GM18526 (cell line): ENCODE results near the gene SMYD2.

ENCODE experiments used
- POLR2A ChIP-seq: IDR thresholded peaks from 3 replicates; pipeline ENCODE4 v1.6.1; 2011; ENCODE audit not compliant: insufficient read length; ENCODE audit errors: extremely low read depth

SMYD2 gene

DNA sequence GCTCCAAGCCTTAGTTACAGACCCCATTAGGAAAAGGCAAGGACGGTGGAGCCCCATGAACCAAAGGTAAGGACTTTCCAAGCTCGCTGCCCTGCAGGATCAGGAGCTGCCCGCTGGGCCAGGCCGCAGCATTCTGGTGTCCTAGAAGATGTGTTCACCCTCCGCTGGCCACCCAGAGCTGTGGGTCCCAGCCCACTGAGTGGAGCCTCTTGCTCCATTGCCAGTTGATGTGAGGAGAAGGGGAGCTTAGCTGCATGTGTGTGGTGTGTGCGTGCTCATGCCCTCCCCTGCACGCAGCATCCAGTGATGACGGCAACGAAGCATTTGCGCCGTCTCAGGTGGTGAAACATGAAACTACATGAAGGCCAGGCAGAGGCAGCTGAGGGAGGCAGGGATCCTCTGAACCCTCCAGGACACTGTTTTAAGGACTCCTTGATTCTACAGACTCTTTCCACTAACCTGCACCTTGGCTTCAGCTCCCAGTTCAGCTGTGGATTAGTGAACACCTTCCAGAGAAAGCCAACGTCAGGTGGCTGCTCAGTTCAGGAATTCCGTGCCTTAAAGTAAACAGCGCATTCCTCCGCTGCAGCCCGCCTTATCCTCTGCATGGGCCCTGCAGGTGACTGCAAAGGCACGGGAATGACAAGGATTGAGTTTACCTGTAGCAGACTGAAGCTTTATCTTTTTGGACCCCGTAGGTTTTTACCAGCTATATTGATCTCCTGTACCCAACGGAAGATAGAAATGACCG lies 48.7 kb downstream of the SMYD2 start:
- no peak for TF ChIP-seq POLR2A

DNA sequence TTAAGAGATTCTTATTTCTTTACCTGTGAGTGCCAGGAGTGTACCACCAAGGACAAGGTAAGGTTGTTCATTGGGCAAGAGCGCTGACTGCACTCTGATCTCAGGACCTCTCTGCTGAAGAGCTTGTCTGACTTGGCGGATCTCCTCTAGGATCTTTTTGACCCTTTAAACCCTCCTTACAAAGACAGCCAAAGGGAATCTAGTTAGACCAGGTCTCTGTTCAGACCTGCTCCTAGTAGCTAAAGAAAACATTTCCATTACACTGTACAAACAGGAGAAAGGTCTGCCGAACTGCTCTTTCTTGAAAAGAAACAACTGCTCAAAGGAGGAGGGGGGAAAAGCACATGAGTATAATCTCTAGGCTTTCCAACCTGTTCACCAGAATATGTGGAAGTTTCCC lies 49.3 kb downstream of the SMYD2 start:
- TF ChIP-seq POLR2A, result no peak

DNA sequence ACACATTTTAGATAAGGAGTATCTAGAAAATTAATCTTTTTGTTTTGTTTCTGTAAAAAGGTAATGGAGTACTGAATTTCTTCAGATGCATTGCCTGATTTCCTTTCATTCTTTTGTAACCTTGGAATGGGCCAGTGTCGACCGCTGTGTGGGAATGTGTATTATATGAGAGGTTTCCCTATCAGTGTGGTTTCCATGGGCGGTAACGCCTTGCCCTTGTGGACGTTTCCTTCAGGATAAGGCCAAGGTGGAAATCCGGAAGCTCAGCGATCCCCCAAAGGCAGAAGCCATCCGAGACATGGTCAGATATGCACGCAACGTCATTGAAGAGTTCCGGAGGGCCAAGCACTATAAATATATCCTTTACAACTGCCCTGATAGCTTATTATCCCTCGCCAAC lies 49.8 kb downstream of the SMYD2 start:
- no peak for TF ChIP-seq POLR2A

DNA sequence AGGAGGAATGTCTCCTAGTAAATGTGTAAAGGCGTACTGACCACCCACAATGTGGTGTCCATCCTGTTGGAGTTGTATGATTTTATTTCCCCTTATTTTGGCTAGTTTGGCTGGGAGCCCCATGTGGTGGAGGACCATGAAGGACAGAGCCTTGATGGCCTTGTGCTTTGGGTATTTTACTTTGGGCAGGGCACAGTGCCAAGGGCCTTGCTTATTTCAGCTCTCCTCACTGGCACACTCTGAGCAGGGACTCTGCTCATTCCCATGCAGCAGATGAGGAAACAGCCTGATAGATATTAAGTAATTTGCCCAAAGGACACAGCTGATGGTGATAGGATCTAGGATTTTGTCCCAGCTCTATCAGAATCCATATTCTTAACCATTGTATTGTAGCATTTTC lies 50.2 kb downstream of the SMYD2 start:
- TF ChIP-seq POLR2A, result no peak

DNA sequence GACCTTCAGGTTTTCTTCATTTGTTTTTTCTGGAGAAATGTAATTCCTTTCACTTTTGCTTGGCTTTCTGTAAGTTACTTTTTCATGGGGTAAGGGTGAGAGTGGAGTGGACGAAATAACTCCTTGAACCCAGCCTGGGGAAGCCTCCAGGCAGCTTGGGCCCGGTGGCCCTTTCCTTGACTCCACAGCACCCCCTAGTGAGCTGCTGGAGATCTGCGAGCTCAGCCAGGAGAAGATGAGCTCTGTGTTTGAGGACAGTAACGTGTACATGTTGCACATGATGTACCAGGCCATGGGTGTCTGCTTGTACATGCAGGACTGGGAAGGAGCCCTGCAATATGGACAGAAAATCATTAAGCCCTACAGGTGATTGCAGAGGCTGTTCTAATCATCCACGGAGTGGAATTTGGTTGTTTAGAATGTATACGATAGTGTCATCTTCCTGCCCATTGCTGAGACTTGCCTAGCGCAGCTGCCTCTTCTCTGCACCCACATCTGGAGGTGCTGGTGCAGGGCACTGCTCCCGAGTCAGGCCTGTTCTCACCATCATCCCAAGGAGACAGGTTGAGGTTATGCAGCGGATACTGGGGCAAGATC lies 51.0 kb downstream of the SMYD2 start:
- TF ChIP-seq POLR2A, result no peak

DNA sequence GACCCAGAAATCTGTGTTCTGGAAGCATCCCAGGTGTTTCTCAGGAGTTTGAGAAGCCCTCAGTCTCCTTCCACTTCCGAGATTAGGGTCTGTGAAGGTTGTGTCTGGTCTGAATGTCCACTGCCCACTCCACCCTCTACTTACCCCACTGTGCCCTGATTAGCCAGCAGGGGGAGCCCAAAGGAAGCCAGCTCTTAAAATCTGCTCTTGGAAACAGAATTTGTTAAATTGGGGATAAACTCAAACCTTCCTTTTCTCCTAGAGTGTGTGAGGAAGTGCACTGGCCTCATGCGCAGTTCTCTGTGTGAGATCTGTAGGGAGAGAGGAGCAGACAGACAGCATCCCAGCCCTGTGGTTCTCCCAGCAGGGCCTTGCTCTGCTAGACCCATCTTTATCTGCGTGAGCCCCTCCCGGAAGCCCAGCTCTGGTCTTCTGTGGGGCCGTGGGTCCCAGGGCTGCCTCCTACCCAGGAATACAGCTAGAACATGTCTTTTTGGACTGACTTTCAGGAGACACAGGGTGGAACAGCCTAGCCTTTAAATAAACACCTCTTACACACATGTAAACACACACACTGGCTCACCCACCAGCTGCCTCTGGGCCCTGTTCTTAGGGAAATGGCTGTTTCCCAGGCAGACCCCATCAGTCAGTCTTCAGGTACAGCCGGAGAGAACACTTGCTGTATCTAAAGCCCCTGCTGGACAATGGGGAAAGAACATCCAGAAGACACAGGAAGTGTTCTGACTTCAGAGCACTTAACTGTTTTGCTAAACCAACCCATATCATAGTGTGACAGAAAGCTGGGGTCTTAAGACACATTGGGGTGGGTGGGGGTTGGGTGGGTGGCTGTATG lies 52.2 kb downstream of the SMYD2 start:
- no peak for TF ChIP-seq POLR2A

DNA sequence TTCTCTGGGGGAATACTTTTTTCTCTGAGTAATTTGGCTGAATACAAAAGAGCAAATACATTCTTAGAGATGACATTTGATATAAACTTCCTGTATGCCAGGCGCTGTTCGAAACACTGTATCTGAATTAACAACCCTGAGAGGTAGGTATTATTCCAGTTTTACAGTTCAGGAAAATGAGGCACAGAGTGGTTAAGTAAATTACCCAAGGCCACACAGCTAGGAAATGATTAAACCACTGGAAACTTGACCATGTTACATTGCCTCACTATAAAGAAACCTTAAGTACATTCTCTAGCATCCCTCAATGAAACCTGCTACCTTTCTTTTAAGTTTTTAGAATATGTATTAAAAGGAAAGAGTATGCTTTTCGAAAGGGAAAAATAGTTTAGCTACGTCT lies 54.6 kb downstream of the SMYD2 start:
- TF ChIP-seq POLR2A, result no peak

DNA sequence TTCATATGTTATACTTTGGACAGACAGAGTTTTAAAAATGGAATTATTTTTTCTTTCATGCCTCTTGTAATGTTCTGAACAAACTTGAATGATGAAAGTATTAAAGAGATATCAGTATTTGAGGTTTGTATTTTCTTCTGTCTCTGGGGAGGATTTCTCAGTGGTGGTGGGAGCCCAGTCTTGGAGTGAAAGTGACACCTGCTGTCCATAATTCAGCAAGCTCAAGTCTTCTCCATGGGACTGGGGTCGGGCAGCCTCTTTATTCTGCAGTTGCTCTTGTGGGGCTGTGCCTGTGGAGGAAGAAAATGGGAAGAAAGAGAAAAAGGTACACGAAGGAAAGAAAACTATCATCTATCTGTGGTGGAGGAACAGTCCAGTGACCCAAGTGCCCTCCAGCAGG lies 56.1 kb downstream of the SMYD2 start:
- no peak for TF ChIP-seq POLR2A

DNA sequence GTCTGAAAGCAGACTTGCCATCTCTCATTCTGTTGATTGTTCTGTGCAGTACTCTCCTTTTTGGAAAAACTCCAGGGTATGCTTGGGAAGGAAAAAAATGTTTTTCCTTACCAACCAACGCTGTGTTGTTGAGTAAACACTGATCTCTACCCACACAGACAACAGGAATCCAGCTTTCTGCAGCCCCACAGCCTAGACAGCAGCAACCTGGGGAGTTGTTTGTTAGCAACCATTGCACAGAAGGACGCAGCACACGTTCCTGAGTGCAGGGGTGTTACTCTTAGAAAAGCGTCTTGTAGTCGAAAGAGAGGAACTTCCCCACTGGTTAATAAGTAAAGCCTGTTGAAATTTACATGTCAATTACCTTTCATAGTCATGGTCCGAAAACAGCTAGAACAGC lies 56.6 kb downstream of the SMYD2 start:
- no peak for TF ChIP-seq POLR2A

DNA sequence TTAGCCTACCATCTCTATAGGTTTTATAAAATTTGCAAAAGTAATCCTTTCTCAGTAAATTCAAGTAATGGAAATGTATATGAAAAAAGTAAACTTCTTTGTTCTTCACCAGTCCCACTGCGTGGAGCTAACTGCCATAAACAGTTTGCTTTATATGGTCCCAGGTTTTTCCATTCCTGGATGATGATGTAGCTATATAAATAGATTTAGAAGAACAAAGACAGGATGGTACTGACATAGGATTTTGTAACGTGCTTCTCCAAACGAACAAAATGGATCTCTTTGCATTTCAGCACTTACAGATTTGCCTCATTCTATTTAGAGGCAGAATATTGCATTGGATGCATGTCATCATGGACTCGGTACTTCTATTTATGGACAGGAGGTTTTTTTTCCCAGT lies 57.3 kb downstream of the SMYD2 start:
- no peak for TF ChIP-seq POLR2A

DNA sequence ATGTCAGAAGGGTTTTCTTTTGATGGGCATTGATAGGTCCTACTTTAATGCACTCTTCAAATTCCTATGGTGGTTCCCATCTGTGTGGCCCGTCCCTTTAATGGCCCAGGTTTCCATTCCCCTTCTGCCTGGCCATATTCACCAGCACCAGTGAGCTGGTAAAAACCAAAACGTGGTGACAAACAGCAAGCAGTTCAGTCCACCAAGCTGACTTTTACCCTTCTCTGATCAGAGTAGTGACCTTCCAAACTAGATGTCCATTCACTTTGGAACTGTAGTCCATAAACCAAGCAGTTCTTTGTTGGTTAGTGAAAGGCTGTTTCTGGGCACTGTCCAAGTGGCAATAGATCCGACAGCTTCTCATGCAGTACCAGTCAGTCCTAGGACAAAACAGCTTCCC lies 60.5 kb downstream of the SMYD2 start:
- no peak for TF ChIP-seq POLR2A

DNA sequence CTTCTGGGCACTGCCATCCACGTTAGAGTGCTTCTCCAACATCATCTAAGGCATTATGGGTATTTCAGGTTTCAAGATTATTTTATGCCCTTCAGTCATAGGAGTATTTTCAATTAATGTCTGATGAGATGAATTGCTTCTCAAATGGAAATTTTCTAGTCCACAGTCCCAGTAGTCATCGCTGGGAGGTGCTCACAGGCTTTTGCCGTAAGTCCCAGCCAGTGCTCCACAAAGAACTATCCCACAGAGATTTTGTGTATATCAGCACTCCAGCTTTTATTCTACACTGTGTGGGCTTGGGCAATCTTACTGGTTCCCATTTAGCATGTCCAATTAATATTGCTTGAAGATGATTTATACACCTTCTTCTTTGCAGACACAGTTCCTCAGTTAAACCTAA lies 61.0 kb downstream of the SMYD2 start:
- no peak for TF ChIP-seq POLR2A

DNA sequence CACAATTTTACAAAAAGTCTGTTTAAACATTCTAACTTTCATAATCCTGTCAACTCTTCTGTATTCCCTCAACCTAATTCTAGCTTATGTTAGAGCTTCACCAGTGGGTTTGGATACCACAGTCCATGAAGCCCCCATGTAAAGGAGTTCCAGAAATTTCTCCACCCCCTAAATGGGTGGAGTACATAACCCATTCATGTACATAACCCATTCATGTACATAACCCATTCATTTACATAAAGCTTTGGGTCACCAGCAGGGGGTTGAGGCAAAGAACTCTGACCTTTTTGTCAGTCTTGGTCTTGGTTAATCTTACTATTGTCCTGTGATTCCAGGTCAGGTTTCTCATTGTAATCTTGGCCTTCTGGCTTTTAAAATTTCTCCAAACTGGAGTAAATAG lies 61.6 kb downstream of the SMYD2 start:
- TF ChIP-seq POLR2A, result no peak

DNA sequence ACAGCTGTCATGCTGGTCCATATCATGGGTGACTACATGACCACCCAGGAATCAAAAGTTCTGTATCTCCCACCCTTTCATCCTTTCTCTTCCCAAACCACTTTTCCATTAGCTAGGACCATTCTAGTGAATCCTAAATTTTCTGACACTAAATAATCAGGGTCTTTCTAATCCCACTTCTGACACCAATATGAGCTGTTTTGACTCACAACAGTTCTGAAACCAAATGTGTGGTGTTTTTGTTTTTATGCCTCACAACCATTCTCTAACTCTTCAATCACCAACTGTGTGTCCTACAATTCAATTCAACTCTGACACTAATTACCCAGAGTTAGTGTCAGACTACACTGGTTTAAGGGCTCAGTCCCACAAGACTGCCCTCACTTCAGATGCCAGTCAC lies 63.9 kb downstream of the SMYD2 start:
- TF ChIP-seq POLR2A, result no peak

DNA sequence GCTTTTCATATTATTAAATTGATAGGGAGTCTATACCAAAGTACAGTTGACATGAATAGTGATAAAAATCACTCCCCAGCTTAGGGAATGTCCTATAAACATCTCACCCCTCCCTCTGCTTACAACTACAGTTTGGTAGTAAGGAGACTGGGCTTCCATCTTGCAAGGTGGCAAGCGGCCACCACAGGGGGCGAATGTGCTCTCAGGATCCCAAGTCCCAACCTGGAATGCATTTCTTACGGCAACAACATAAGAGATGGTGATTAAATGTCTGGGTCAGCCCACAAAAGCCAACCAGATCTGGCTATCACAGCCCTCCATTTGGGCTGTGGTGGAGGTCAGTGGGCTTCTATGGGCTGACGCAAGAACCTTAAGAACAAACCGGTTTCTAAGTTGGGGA lies 68.0 kb downstream of the SMYD2 start:
- TF ChIP-seq POLR2A, result no peak

DNA sequence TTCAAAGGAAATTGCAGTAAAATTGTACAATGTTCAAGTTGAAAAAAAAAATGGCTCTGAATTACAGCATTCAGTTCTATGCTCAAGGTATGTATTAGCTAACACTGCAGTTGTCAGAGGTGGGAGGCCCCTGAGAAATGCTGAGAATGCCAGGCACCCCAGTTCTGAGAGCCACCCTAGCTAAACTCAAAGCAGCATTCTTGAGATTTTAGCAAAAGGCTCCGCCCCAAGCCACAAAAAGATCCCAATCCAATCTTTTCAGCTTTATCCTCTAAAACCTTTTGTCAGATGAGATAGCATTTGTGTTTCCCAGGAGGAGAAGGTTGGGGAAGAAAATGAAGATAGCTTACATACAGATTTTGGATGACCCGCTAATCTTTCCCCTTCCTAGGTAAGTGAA lies 68.8 kb downstream of the SMYD2 start:
- TF ChIP-seq POLR2A, result no peak
